Eye (tissue), 1 donor: Measurements from ENCODE around the gene MRPL19.
"Not testable (repeated sequence)": the region's sequence is repeated elsewhere in the genome, so short reads cannot be mapped to it uniquely, and the experiment has no call there.

Experiments used
- DNase-seq: peaks from one replicate; pipeline ENCODE4 v3.0.0-alpha.2; 2015

The MRPL19 gene

GRCh38 chr2:75616933-75617332, 29.6 kb upstream of the MRPL19 start:
- no peak for DNase-seq

GRCh38 chr2:75619956-75620740, 26.4 kb upstream of the MRPL19 start:
- DNase-seq, result no peak

GRCh38 chr2:75621228-75621627, 25.4 kb upstream of the MRPL19 start:
- no peak for DNase-seq

GRCh38 chr2:75622500-75622899, 24.1 kb upstream of the MRPL19 start:
- no peak for DNase-seq

- DNase-seq, result no peak
These were observed 23.7 kb upstream of the MRPL19 start for GRCh38 chr2:75622929-75623328.

- DNase-seq, result peak; percentile 93
These were observed 18.6 kb upstream of the MRPL19 start for GRCh38 chr2:75627902-75628504.

GRCh38 chr2:75632091-75632701, 14.4 kb upstream of the MRPL19 start:
- peak; percentile 45 for DNase-seq

- peak; percentile 25 for DNase-seq
These were observed 13.8 kb upstream of the MRPL19 start for GRCh38 chr2:75632813-75633212.

- no peak for DNase-seq
These were observed 13.0 kb upstream of the MRPL19 start for GRCh38 chr2:75633620-75634019.

GRCh38 chr2:75634945-75635344, 11.6 kb upstream of the MRPL19 start:
- DNase-seq, result no peak

- DNase-seq, result no peak
These were observed 9.0 kb upstream of the MRPL19 start for GRCh38 chr2:75637568-75637967.

- DNase-seq, result peak; percentile 85
These were observed 5.9 kb upstream of the MRPL19 start for GRCh38 chr2:75640621-75641121.

- no peak for DNase-seq
These were observed 5.0 kb upstream of the MRPL19 start for GRCh38 chr2:75641587-75641986.

- no peak for DNase-seq
These were observed 2.6 kb upstream of the MRPL19 start for GRCh38 chr2:75643980-75644379.

GRCh38 chr2:75645643-75646042, 940 bp upstream of the MRPL19 start:
- no peak for DNase-seq

- no peak for DNase-seq
These were observed 447 bp upstream of the MRPL19 start for GRCh38 chr2:75646090-75646582.

- peak; percentile 19 for DNase-seq
These were observed 1.2 kb downstream of the MRPL19 start for GRCh38 chr2:75647771-75648170.

- no peak for DNase-seq
These were observed 7.4 kb downstream of the MRPL19 start for GRCh38 chr2:75654012-75654411.

- DNase-seq, result no peak
These were observed 9.3 kb downstream of the MRPL19 start for GRCh38 chr2:75655861-75656260.

- no peak for DNase-seq
These were observed 10.0 kb downstream of the MRPL19 start for GRCh38 chr2:75656563-75656962.

- no peak for DNase-seq
These were observed 11.2 kb downstream of the MRPL19 start for GRCh38 chr2:75657798-75658197.

- DNase-seq, result no peak
These were observed 20.3 kb downstream of the MRPL19 start for GRCh38 chr2:75666911-75667310.

GRCh38 chr2:75667884-75668283, 21.3 kb downstream of the MRPL19 start:
- DNase-seq, result no peak

GRCh38 chr2:75675423-75675822, 28.8 kb downstream of the MRPL19 start:
- not testable (repeated sequence) for DNase-seq
